Stimulated activated naive CD8-positive, alpha-beta T cell treated with anti-CD3 and anti-CD28 coated beads, Interleukin-15, amount 100 ng/mL, for 72 hours (primary cell): ENCODE measurements around the gene C10orf53.
A peak's percentile ranks its signal among the peaks of the same experiment; 100 is the strongest.
"Not testable (repeated sequence)": the region's sequence is repeated elsewhere in the genome, so short reads cannot be mapped to it uniquely, and the experiment has no call there.

ENCODE experiments used
- ATAC-seq: fragments of 150-1000 bp; cut with Tn5 transposase; 2 replicates; pipeline ENCODE4 v1.10.0; 2021; ENCODE audit warnings: mild to moderate bottlenecking, moderate library complexity
- DNase-seq, 2 donors: peaks; one replicate each; pipeline ENCODE4 v3.0.0; 2021 to 2022
- H3K27ac Mint-ChIP-seq, 2 donors: one replicate each; pipeline ENCODE4 v1.8.0; 2022; ENCODE audit warnings: mild to moderate bottlenecking in 2 of 2, mixed read lengths in 2 of 2, moderate library complexity in 2 of 2
- H3K27me3 Mint-ChIP-seq: one replicate; pipeline ENCODE4 v1.8.0; 2022; ENCODE audit warnings: mixed read lengths
- H3K4me1 Mint-ChIP-seq: one replicate; pipeline ENCODE4 v1.8.0; 2022; ENCODE audit warnings: mild to moderate bottlenecking, mixed read lengths
- H3K4me3 Mint-ChIP-seq, 2 donors: one replicate each; pipeline ENCODE4 v1.8.0; 2022; ENCODE audit warnings: mild to moderate bottlenecking in 2 of 2, mixed read lengths in 2 of 2, moderate library complexity in 1 of 2
- H3K9me3 Mint-ChIP-seq, 2 donors: one replicate each; pipeline ENCODE4 v1.8.0; 2022; ENCODE audit warnings: mixed read lengths in 2 of 2

The C10orf53 gene

GRCh38 chr10:49694466-49694865 lies 15.0 kb downstream of the C10orf53 start:
- peaks cover 51% of the 10 kb centered on the region for H3K27me3 Mint-ChIP-seq
- no peak for ATAC-seq

DNA sequence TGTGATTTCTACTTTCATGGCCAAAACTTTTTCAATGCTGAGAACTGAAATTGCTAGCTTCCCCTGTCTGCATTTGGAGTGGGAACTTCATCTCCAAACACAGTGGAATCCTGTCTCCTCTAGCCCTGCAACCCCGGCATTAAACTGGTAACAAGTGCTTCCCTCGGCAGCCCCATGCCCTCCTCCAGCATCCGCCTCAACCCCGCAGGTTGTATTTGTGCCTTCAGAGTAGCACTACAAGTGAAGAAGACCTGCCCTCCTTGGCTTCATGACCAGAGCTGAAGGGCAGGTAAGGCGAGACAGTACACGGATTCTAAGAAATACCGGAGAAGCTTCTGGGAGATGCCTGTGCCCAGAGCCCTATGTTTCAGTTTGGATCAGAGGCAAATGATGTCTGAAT lies 16.9 kb downstream of the C10orf53 start:
- Mint-ChIP-seq H3K4me1 (no peaks in the 10 kb centered on the region), H3K27me3 (peaks cover 46% of the 10 kb centered on the region), H3K9me3 (no peaks in the 10 kb centered on the region), H3K4me3 (no peak overlapping the region), H3K27ac (no peak overlapping the region)
- no peak for ATAC-seq
- no peak for DNase-seq

More at GRCh38 chr10:49694466-49694865, 15.0 kb downstream of the C10orf53 start:
- Mint-ChIP-seq H3K27ac (no peak overlapping the region), H3K4me1 (no peaks in the 10 kb centered on the region), H3K4me3 (no peak overlapping the region), H3K9me3 (no peaks in the 10 kb centered on the region)
- DNase-seq = no peak

- Mint-ChIP-seq H3K27ac (no peak overlapping the region), H3K27me3 (peaks cover 33% of the 10 kb centered on the region), H3K9me3 (no peaks in the 10 kb centered on the region), H3K4me3 (no peak overlapping the region), H3K4me1 (no peaks in the 10 kb centered on the region)
- ATAC-seq = no peak
- no peak for DNase-seq
Observed at GRCh38 chr10:49698679-49699078, 19.2 kb downstream of the C10orf53 start.

DNA sequence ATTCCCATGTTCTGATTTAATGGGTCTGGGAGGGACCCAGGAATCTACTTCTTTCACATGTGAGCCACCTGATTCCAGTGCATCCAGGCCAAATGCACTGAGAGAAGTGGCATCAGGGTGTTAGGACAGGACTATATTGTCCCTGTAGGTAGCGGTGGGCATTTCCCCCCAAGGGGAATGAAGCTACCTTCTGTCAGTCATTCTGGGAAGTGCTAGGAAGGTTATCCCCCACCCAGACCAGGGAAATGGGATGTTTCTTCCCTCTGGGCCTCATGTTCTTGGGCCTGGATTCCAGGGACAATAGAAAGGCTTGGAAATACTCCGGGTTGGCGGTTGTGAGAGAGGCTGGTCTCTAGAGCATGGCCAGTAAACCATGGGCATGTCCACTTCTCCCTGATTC lies 20.8 kb downstream of the C10orf53 start:
- no peak overlapping the region for H3K27ac Mint-ChIP-seq
- ATAC-seq = no peak
- no peaks in the 10 kb centered on the region for H3K4me1 Mint-ChIP-seq
- no peak for DNase-seq
- peaks cover 33% of the 10 kb centered on the region for H3K27me3 Mint-ChIP-seq
- H3K4me3 Mint-ChIP-seq = no peak overlapping the region
- no peaks in the 10 kb centered on the region for H3K9me3 Mint-ChIP-seq

GRCh38 chr10:49700997-49701396 lies 21.5 kb downstream of the C10orf53 start:
- H3K27ac Mint-ChIP-seq = no peak overlapping the region
- ATAC-seq (no peak), DNase-seq (no peak)
- H3K27me3 Mint-ChIP-seq = peaks cover 33% of the 10 kb centered on the region
- H3K9me3 Mint-ChIP-seq = no peaks in the 10 kb centered on the region
- H3K4me3 Mint-ChIP-seq = no peak overlapping the region
- no peaks in the 10 kb centered on the region for H3K4me1 Mint-ChIP-seq

GRCh38 chr10:49707585-49707984 lies 28.1 kb downstream of the C10orf53 start:
- H3K4me3 Mint-ChIP-seq = no peak overlapping the region
- no peak for ATAC-seq
- DNase-seq = no peak
- H3K27ac Mint-ChIP-seq = no peak overlapping the region
- no peaks in the 10 kb centered on the region for H3K9me3 Mint-ChIP-seq
- no peaks in the 10 kb centered on the region for H3K4me1 Mint-ChIP-seq
- H3K27me3 Mint-ChIP-seq = no peaks in the 10 kb centered on the region

GRCh38 chr10:49709934-49710333 lies 30.5 kb downstream of the C10orf53 start:
- no peak for ATAC-seq
- DNase-seq = no peak
- H3K9me3 Mint-ChIP-seq = peaks cover 0 to 6% of the 10 kb centered on the region in 2 donors
- no peak overlapping the region for H3K27ac Mint-ChIP-seq
- H3K4me3 Mint-ChIP-seq = no peak overlapping the region
- no peaks in the 10 kb centered on the region for H3K4me1 Mint-ChIP-seq
- H3K27me3 Mint-ChIP-seq = peaks cover 10% of the 10 kb centered on the region

DNA sequence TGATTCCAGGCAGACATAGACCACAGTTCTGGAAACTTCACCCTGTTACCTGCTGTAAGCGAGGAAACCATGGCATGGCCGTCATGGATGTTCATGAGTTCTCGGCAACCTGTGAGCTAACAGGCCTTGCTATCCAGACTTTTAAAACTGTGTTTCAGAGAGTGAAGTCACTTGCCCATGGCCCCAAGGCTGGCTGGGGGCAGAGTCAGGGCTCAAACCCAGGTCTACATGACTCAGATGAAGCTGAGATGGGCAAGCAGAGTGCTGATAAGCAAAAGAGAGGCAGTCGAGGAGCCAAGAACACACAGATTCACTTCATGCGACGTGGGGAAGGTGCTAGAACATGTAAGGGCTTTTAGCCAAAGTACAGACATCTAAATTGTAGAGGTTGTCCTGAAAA lies 31.5 kb downstream of the C10orf53 start:
- no peak overlapping the region for H3K4me3 Mint-ChIP-seq
- peaks cover 0 to 6% of the 10 kb centered on the region in 2 donors for H3K9me3 Mint-ChIP-seq
- ATAC-seq (no peak), DNase-seq (no peak)
- no peaks in the 10 kb centered on the region for H3K4me1 Mint-ChIP-seq
- H3K27ac Mint-ChIP-seq = no peak overlapping the region
- H3K27me3 Mint-ChIP-seq = peaks cover 10% of the 10 kb centered on the region

DNA sequence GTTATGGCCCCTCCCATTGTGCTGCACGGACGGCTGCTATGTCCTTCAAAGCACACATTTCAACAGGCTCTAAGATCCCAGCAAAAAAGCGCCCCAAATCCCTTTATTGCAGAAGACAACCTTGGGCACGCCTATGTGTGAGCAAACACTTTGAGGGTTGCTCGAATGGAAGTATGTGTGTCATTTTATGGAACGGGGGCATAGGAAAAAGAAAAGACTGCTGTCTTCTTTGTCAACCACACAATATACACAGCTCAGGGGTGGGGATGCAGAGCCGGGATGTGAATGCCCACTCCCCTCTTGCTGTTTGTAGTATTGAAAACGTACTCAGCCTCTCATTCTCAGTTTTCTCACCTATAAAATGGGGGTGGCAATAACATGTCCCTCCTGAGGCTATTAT lies 32.0 kb downstream of the C10orf53 start:
- H3K4me3 Mint-ChIP-seq = no peak overlapping the region
- H3K27ac Mint-ChIP-seq = no peak overlapping the region
- peaks cover 0 to 6% of the 10 kb centered on the region in 2 donors for H3K9me3 Mint-ChIP-seq
- DNase-seq (no peak), ATAC-seq (no peak)
- peaks cover 10% of the 10 kb centered on the region for H3K27me3 Mint-ChIP-seq
- no peaks in the 10 kb centered on the region for H3K4me1 Mint-ChIP-seq

DNA sequence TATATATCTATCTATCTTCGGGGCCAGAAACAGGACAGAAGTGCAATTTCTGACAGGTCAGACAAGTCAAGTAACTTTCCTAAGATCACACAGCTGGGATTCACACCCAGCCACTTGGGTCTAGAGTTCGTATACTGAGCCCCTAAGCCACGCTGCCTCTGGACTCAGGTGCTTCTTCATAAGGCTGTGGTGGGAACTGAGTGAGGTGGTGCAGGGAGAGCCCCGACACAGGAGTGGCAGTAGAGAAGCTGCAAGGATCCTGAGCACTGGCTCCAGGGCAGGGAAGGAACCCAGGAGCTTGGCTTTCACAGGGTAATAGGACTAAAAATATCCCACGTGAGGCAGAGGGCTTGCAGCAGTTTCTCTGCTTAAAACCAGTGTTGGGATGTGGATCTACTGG lies 33.8 kb downstream of the C10orf53 start:
- Mint-ChIP-seq H3K9me3 (peaks cover 0 to 6% of the 10 kb centered on the region in 2 donors), H3K4me1 (no peaks in the 10 kb centered on the region)

DNA sequence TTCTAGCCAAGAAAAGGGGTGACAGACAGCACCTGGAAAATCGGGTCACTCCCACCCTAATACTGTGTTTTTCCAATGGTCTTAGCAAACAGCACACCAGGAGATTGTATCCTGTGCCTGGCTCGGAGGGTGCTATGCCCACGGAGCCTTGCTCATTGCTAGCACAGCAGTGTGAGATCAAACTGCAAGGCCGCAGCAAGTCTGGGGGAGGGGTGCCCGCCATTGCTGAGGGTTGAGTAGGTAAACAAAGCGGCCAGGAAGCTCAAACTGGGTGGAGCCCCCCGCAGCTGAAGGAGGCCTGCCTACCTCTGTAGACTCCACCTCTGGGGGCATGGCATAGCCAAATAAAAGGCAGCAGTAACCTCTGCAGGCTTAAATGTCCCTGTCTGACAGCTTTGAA lies 35.7 kb downstream of the C10orf53 start:
- H3K27me3 Mint-ChIP-seq = peaks cover 10% of the 10 kb centered on the region
- DNase-seq, ATAC-seq, H3K4me3 Mint-ChIP-seq, H3K27ac Mint-ChIP-seq, H3K9me3 Mint-ChIP-seq, H3K4me1 Mint-ChIP-seq: not testable (repeated sequence)

More for the DNA sequence above, 33.8 kb downstream of the C10orf53 start:
- no peak for ATAC-seq
- Mint-ChIP-seq H3K27me3 (peaks cover 10% of the 10 kb centered on the region), H3K27ac (no peak overlapping the region), H3K4me3 (no peak overlapping the region)
- DNase-seq = no peak

DNA sequence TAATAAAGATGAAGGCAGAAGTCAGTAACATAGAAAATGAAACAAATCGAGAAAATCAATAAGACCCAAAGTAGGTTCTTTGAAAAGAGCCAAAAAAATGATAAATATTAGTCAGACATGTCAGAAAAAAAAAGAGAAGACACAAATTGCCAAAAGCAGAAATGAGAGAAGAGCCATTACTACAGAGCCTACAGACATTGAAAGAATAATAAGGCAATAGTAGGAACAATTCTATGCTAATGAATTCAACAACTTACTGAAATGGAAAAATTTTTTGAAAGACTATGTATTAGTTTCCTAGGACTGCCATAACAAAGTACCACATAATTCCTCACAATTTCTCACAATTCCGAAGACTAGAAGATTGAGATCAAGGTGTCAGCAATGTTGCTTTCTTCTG lies 47.1 kb downstream of the C10orf53 start:
- Mint-ChIP-seq H3K9me3 (peaks cover 12 to 17% of the 10 kb centered on the region in 2 donors), H3K4me1 (no peaks in the 10 kb centered on the region), H3K27ac (no peak overlapping the region), H3K4me3 (no peak overlapping the region), H3K27me3 (peaks cover 3% of the 10 kb centered on the region)
- no peak for DNase-seq
- no peak for ATAC-seq

- Mint-ChIP-seq H3K4me1 (no peaks in the 10 kb centered on the region), H3K4me3 (no peak overlapping the region), H3K27ac (no peak overlapping the region), H3K9me3 (no peaks in the 10 kb centered on the region), H3K27me3 (no peaks in the 10 kb centered on the region)
- no peak for ATAC-seq
- DNase-seq = no peak
Observed at GRCh38 chr10:49733866-49734265, 54.4 kb downstream of the C10orf53 start.

GRCh38 chr10:49734676-49735075 lies 55.2 kb downstream of the C10orf53 start:
- Mint-ChIP-seq H3K27ac (no peak overlapping the region), H3K27me3 (no peaks in the 10 kb centered on the region), H3K4me3 (no peak overlapping the region), H3K9me3 (no peaks in the 10 kb centered on the region), H3K4me1 (no peaks in the 10 kb centered on the region)
- DNase-seq = no peak
- no peak for ATAC-seq

GRCh38 chr10:49735161-49735560 lies 55.7 kb downstream of the C10orf53 start:
- Mint-ChIP-seq H3K4me3 (no peak overlapping the region), H3K27me3 (no peaks in the 10 kb centered on the region), H3K4me1 (no peaks in the 10 kb centered on the region), H3K9me3 (no peaks in the 10 kb centered on the region), H3K27ac (no peak overlapping the region)
- ATAC-seq (no peak), DNase-seq (no peak)

GRCh38 chr10:49735848-49736563 lies 56.6 kb downstream of the C10orf53 start:
- H3K27ac Mint-ChIP-seq = peak overlapping the region in 1 of 2 donors; percentile 54
- no peak for DNase-seq
- no peak overlapping the region for H3K4me3 Mint-ChIP-seq
- H3K27me3 Mint-ChIP-seq = no peaks in the 10 kb centered on the region
- no peak for ATAC-seq
- no peaks in the 10 kb centered on the region for H3K4me1 Mint-ChIP-seq
- H3K9me3 Mint-ChIP-seq = no peaks in the 10 kb centered on the region

GRCh38 chr10:49736564-49737113 lies 57.2 kb downstream of the C10orf53 start:
- Mint-ChIP-seq H3K27me3 (no peaks in the 10 kb centered on the region), H3K4me3 (no peak overlapping the region), H3K9me3 (peaks cover 0 to under 1% of the 10 kb centered on the region in 2 donors), H3K27ac (no peak overlapping the region), H3K4me1 (no peaks in the 10 kb centered on the region)
- DNase-seq (no peak), ATAC-seq (no peak)
